DMS53 treated with DMSO at 0.1 percent for 48 hours (cell line): ENCODE results near the gene TMEM250.
"Not testable (repeated sequence)": the region's sequence is repeated elsewhere in the genome, so short reads cannot be mapped to it uniquely, and the experiment has no call there.

Source experiments
- DNase-seq: peaks from one replicate; lab custom pipeline; 2025; ENCODE audit not compliant: unreplicated experiment; lab: John Stamatoyannopoulos, UW

TMEM250 gene

DNA sequence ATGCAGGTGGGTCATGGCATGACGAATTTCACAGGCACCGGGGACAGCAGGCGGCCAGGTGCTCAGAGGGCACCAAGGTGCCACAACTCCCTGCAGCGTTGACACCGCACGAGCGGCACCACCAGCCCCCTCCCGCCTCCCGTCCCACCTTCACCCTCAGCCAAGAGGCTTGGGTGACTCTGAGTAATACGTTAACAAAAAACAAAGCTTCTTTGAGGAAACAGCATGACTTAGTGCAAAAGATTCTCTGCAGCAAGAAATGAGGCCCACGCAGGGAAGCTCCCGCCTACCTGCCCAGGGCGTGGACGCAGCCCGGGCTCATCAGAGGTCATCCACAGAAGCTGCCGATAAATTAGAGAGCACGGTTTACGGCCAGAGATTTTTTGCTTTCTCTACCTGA, 4.1 kb downstream of the TMEM250 start:
- DNase-seq: no peak

DNA sequence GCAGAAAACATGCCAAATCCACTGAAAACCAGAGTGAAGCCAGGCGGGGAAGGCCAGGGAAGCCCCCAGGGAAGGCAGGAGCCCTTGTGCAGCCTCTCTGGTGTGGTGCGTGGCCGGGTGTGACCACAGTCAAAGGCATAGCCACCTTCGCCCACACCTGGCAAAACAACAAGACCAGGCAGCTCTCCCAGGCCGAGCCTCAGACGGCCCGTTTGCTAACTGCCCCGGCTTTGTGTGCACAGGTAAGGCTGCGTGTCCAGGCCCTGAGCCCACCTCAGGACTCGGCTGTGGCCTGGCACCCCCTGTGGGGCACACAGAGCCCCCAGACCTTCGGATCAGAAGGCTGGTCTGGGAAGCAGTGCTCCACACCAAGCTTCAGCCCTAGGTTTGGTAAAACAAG, 6.1 kb downstream of the TMEM250 start:
- no peak for DNase-seq

DNA sequence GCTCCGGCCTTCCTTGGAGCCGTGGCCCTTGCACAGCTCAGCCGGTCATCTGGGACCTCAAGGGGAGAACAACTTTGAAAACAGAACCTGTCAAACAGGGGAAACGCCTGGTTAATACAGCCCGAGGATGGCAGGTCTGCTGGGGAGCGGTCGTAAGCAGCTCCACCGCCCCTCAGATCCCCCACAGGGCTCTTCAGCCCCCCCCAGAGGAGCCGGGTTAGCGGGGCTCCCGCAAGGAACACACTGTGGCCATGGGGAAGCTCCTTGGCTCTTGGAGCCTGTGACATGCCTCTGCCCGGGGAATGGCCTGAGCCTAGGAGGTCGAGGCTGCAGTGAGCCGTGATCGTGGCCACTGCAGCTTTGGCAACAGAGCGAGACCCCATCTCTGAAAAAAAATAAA, 6.8 kb downstream of the TMEM250 start:
- DNase-seq: no peak

DNA sequence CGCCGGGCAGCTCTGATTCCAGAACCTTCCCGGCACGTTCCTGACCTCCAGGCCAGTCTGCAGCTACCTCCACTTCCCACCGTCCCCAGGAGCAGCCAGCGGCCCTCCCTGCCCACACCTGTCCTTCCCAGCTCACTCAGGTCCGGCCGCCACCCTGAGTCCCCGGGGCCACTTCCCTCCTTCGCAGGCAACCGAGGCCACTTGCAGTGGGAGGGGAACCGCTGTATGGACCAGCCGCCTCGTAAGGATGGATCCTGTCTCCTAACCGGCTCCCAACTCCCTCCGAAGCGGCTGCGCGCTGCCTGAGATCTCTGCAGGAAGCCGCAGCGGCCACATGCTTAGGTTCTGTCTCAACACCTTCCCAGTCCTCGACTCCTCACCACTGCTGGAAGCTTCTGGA, 7.5 kb downstream of the TMEM250 start:
- no peak for DNase-seq

DNA sequence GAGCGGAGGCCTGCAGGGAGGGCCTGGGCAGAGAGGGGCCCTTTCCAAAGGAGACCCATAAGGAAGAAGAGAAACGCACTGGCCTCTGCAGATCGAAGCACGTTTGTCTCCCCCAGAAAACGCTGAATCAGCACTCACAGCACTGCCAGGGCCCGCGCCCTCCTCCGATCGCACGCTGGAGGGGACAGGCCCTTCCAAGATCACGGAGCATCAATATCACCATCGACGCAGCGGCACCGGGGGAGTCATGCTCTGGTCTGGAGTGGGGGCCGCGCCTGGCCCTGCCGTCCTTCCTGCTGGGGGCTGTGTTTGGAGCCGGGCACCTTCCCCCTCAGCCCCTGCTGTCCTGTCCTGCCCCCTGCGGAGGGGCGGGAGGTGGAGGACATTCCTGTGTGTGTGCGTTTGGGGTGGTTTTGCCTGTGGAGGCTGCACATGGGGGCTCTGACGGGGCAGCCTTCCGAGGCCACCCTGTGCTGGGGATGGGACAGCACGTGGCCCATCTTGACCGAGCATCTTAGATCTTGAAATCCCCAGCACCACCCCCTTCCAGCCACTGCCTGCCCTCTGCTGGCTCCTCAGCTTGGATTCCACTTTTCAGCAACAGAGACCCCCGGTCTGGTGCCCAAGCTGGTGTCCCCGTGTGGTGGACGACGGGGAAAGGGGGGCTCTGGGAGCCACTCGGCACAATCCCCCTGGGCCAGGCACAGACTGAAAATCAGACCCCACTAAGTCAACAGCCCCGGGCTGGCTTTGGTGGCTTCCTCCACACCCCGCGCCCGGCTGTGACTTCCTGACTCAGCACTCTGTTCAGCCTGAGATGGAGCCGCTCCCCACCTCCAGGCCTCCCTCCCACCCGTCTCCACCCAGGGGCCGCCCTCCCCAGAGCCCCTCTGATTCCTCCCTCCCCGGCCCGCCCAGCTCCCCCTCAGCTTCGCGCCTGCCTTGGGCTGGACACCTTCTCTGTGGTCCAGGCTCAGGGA, 8.3 kb downstream of the TMEM250 start:
- peak; percentile 58 for DNase-seq

DNA sequence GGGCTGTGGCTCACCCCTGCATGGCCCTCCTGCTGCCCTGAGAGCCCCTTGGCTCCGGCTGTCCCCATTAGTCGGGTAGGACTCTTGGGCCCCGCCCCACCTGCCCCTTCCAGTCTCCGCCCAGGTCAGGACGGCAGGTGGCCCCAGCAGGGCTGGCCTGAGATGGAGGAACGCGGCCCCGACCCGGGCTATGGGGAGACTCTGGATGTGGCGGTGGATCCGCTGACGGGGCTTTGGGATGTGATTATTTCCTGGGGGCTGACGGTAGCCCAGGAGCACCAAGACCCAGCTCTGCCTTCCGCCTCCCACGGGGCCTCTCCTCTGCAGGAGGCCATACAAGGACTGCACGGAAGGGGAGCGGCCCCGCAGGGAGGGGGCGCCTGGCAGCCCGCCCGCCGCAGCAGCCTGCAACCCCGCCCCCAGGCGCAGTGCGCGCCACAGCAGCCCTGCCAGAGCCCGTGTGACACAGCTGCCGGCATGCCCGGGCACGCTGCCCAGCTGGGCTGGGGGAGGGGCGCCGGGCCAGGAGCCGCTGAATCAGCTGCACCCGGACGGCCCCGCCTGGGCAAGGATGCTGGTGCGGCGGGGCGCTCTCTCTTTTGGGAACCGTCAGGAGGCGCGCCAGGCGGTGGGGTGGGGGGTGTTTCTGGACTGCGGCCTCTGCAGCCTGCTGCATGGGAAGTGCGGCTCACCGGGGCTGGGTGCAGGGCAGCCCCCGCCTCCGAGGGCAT, 9.2 kb downstream of the TMEM250 start:
- DNase-seq: peak; percentile 93

DNA sequence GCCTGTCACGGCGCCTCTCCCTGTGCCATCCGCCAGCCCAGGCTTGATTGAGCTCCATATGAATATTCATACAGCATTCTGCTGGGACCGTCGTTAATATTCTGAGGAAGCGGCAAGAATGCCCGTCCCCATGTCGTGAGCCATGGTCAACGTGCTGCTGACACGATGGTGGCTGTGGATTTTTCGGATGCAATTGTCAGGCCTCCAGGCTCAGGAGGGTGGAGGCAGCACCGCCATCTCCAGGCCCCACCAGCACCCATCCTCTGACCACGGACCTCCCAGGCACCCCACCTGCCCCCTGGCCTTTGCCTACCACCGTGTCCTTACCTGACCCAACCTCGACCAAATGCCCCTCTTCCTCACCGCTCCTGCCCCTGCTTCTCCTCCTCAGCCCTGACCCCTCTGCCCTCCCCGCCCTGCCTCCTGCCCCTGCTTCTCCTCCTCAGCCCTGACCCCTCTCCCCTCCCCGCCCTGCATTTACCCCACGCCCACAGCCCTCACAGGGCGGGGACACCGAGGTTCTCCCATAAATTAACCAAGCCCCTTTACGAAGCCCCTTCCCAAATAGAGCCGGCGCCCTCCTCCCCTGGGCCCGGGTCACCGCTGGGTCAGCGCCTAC, 9.9 kb downstream of the TMEM250 start:
- DNase-seq: no peak

DNA sequence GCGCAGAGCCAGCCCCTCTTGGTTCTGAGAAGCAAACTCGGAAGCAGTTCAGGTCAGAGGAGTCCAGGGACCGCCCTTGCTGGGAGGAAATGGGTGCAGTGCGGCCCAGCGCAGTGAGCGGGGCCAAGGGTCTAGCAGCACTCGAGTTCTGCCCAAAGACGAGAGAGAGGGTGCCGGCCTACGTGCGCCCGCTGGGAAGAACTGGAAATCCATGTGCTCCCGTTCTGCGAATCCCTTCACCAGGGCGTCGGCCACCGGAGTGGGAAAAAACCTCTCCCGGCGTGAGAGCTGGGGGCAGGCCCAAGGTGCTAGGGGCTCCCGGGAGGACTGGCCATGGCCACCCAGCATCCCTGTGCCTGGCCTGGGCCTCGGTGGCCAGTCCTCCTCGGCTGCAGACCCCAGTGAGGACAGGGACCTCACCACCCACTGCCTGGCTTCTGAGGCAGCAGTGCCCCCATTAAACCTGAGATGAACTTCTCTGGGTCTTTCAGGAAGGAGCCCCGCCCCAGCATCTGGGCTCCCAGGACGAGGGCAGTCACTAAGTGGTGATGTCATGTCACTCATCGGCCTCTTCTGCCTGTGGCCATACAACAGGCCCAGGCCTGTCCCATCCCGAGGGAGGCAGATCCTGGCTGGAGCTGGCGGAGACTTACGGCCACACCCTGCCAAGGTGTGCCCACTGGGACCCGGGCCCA, 10.6 kb downstream of the TMEM250 start:
- DNase-seq: peak; percentile 93

DNA sequence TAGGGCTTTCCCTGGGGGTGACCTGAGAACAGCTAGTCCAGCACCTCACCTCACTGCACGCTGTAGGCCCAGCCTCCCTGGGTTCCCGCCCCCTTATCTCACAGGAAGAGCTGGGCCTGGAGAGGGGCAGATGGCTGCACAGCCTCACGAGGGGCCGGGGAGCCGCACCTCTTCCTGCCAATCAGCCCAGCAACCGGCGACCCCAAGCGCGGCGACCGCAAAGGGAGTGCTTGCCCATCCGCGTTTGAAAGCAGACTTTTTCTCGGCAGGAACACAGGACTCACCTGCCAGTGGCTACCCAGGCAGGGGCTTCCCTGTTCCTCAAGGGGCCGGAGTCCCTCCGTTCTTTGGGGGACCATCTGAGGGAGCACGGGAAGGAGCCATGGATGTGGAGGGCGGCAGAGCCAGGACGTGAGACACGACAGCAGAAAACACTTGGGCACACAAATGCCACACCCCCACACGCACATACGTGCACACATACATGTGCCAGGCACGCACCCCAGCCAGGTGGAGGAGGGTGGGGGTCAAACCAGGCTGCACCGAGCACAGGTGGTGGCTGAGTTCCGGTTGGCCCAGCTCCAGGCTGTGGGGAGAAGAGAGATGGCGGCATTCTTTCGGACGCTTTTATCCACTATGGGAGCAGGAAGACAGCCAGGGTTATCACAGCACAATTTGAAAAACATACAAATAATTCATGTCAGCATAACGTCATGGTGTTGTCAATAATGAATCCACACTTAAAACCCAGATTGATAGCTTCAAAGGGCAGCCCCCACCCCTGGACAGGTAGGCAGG, 11.3 kb downstream of the TMEM250 start:
- DNase-seq: peak; percentile 68

DNA sequence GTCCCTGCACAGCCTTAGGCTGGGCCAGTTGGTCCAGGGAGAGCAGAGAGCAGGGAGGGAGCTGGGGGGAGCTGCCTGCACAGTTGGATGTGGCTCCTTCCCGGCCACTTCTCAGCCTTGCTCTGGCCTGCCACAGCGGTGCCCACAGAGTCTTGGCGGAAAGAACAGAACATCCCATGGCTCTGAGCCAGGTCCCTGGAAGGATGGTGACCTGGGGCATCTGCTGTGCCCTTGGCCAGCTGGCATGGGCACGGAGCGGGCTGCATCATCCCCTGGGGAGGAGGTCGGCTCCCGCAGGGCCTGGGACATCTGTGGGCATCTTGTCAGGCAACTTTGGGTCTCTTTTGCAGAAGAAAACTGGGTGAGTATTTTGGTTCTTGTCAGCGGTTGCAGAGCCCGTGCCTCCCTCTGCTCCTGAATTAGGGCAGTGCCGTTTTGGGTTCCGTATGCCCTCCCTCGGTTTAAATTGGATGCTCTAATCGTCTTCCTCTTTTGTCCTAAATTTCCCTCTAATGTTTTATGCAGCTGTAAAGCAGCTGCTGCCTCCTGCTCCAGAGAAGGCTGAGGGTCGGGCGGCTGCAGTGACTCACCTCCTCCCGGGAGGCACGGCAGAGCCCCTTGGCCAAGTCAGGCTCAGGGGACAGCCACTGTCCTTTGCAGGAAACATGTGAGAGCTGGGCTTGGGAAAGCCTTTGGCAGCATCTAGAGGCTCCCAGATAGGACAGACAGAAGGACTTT, 13.1 kb downstream of the TMEM250 start:
- no peak for DNase-seq

DNA sequence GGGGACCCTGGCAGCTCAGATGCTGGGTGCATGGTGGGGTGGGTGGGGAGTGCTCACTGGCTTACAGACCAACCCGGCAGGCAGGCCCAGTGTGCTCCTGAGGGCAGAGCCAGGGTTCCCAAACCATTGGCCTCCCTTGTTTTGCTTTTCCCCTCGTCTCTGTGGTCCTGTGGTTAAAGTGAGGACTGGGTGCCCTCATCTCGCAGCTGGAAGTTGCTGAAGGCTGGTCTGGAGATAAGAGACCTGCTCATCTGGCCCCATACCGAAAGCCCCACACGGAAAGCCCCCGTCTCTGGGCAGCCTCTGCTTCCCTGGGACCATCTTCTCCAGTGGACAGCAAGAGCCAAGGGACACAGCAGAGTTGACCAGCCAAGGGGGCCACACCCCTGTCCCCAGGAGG, 13.8 kb downstream of the TMEM250 start:
- DNase-seq: no peak

DNA sequence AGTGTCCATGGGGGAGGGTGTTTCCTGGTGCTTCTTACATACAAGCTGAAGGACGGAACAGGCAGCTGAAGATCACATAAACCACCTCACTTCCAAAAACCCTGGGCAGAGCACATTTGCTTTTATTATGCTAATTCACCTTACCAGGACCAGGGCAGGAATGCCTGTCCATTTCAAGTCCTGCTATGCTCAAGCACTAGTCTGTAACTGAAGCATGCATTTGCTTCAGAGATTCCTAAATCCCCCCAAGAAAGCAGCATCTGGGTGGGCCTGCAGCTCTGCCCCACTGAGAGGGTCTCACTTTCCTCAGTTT, 14.2 kb downstream of the TMEM250 start:
- no peak for DNase-seq

DNA sequence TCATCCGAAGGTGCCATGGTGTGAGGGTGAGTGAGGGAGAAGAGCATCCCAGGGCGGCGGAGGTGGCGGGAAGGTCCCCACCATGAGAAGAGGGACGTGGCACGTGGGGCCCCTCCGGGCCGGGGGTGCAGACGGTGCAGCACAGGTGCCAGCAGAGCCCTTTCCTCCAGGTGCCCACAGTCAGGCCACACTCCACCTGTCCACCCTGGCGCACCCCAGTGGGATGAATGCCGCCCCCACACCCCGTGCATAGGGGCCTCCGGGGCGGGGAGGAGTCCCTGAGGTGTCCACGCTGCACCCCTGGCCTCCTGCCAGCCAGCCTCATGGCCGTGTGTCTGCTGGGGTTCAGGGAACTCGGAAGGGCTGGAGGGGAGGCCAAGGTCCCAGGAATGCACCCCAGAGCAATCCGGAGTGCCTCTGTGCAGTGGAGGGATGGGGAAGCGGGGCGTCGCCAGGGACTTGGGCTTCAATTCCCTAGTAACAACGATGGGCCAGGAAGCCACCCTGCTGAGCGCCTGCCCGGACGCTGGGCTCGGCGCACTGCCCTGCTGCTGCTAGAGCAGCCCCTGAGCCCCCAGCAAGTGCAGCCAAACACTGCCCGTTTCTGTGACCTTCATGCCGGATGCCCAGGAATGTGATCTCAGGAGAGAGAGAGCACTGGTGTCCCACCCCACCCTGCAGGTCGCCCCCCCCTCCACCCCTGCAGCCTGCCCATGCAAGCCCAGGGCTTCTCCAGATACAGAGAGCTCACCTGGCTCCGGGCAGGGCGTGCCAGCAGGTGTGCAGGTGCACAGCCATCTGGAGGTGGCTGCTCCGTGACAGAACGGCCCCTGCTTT, 14.8 kb downstream of the TMEM250 start:
- DNase-seq: peak; percentile 88

DNA sequence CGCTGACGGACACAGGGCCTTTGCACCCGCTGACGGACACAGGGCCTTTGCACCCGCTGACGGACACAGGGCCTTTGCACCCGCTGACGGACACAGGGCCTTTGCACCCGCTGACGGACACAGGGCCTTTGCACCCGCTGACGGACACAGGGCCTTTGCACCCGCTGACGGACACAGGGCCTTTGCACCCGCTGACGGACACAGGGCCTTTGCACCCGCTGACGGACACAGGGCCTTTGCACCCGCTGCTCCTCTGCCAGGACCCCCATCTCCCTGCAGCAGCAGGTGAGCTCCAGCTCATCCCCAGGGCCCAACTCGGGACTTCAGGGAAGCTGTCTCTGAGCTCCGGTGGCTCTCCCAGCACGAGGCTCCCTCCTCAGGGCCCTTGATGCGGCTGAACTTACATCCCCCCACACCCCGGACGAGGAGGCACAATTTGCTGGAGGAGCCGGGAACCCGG, 17.0 kb downstream of the TMEM250 start:
- not testable (repeated sequence) for DNase-seq

DNA sequence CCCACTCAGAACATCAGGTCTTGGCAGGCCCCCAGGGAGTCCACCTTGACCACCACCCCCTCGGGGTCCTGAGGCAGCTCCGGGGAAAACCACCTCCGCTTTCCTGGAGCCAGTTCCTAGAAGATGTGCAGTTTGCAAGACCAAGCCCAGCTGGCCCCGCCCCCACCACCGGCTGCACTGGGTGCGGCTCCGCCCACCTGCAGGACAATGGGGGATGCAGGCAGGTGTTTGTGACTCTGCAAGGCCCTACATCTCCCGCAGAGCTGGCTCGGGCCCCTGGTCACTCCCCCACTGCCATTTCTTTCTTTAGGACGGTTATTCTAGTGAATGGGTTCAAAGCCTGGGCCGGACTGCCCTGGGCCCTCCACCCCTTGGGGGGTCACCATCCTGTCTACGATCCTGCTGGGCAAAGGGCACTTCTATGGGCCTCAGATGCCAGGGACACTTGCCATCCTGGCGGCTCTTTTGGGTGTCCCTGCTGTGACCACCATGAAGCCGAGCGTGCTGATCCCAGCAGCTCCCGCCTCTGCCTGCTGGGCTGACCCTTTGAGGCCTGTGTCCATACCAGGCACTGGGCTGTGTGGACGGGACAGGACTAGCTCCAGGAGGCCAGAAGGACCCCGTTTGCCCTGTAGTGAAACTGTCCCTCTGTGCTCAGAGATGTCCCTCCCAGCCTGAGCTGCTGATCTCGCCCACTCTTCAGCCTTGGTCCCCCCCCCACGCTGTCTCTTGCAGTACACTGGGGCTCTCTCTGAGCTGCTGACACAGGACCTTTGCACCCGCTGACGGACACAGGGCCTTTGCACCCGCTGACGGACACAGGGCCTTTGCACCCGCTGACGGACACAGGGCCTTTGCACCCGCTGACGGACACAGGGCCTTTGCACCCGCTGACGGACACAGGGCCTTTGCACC, 17.7 kb downstream of the TMEM250 start:
- DNase-seq: peak; percentile 59

DNA sequence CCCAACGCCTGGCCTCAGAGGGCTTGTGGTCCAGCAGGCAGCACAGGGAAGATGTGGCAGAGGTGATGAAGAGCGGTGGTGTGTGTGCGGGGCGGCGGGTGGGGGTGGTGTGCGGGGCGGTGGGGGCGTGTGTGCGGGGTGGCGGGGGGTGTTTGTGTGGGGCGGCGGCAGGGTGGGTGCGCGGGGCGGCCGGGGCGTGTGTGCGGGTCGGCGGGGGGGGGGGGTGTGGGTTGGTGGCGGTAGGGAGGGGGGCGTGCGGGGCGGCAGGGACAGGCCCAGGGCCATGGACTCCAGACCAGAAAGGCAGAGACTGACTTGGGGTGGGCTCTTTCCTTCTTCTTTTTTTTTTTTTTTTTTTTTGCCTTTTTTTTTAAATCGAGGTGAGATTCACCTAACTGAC, 19.1 kb downstream of the TMEM250 start:
- no peak for DNase-seq

DNA sequence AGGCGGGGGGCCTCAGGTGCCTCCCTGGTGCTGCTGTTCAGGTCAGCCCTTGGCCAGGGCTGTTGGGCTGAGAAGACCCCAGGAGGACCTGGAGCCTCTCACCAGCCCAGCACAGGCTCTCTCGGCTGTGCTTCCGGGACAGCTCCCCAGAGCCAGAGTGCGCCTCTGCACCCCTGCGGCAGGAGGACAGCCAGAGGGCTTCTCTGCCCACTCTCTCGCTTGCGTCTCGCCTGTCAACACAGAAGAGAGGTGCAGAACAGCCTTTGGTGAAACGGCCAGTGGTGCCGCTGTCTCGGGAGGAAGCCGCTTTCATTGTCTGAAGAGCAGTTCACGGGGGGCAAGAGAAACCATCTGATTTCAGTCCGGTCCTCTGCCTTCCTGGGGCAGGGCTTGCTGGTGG, 19.8 kb downstream of the TMEM250 start:
- no peak for DNase-seq

DNA sequence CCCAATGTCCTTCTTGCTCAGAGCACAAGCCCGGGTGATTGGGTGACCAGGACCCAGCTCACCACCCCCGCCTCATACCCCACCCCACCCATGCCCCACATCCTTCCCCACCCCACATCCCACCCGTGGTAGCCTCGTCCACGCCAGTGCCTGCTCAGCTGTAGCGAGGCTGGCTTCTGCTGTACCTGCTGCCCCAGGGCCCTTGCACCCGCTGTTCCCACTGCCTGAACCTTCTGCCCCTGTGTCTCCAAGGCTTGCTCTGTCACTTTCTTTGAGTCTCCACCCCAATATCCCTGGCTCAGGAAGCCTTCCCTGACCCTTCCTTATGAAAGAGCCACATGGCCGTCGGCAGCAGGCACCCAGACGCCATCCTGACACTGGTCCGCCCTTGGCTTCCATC, 20.5 kb downstream of the TMEM250 start:
- no peak for DNase-seq
